Mammary epithelial cell (primary cell): ENCODE data around the gene TRIM22.
"Not testable (repeated sequence)": the region's sequence is repeated elsewhere in the genome, so short reads cannot be mapped to it uniquely, and the experiment has no call there.

Experiments used
- EZH2 ChIP-seq: IDR thresholded peaks from 2 replicates; pipeline ENCODE4 v1.6.1; 2012; ENCODE audit warnings: low read length, inconsistent platforms, borderline replicate concordance
- TF ChIP-seq, protein P1 (sequence below), 2 donors: IDR thresholded peaks in 1 of 2; conservative IDR thresholded peaks in 1 of 2; 2 replicates each; pipeline ENCODE4 v1.5.1; 2011 to 2012; ENCODE audit warnings: inconsistent platforms in 2 of 2, low read length in 2 of 2, mild to moderate bottlenecking in 2 of 2, control low read depth in 1 of 2, low read depth in 1 of 2; ENCODE audit not compliant: insufficient read depth in 1 of 2; ENCODE audit errors: extremely low read depth in 1 of 2

DNA sequence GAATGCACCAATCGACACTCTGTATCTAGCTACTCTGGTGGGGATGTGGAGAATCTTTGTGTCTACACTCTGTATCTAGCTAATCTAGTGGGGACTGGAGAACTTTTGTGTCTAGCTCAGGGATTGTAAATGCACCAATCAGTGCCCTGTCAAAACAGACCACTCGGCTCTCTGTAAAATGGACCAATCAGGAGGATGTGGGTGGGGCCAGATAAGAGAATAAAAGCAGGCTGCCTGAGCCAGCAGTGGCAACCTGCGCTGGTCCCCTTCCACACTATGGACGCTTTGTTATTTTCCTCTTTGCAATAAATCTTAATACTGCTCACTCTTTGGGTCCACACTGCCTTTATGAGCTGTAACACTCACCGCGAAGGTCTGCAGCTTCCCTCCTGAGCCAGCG is 6.0 kb upstream of the TRIM22 start:
- TF ChIP-seq, protein P1, sequence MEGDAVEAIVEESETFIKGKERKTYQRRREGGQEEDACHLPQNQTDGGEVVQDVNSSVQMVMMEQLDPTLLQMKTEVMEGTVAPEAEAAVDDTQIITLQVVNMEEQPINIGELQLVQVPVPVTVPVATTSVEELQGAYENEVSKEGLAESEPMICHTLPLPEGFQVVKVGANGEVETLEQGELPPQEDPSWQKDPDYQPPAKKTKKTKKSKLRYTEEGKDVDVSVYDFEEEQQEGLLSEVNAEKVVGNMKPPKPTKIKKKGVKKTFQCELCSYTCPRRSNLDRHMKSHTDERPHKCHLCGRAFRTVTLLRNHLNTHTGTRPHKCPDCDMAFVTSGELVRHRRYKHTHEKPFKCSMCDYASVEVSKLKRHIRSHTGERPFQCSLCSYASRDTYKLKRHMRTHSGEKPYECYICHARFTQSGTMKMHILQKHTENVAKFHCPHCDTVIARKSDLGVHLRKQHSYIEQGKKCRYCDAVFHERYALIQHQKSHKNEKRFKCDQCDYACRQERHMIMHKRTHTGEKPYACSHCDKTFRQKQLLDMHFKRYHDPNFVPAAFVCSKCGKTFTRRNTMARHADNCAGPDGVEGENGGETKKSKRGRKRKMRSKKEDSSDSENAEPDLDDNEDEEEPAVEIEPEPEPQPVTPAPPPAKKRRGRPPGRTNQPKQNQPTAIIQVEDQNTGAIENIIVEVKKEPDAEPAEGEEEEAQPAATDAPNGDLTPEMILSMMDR (conservative IDR thresholded peaks at IDR 0.05 in 1 of 2, IDR thresholded peaks at IDR 0.05 in 1 of 2; ENCODE audit: extremely low read depth in 1 of 2, insufficient read depth in 1 of 2, low read depth in 1 of 2, low read length in 2 of 2): not testable (repeated sequence)
- TF ChIP-seq EZH2: not testable (repeated sequence)
